Uterus (tissue), 4 donors: ENCODE results near the gene TRIM17. TPM values are rescaled to one million over a fixed set of nuclear protein-coding genes. Genes with fewer than 3 reads are reported as not detected.

Experiments
- DNase-seq, 2 donors: peaks; one replicate each; pipeline ENCODE4 v3.0.0-alpha.2; 2019 to 2020
- H3K27ac ChIP-seq, 2 donors: fragments of 200-600 bp; sonication (generic); 1 replicate in 1 of 2; 2 replicates in 1 of 2; pipeline ENCODE4 v1.5.1; 2016 to 2018
- H3K27me3 ChIP-seq, 2 donors: fragments of 200-600 bp; sonication (generic); one replicate each; pipeline ENCODE4 v1.5.1; 2018 to 2019; ENCODE audit warnings: control low read depth in 1 of 2
- H3K36me3 ChIP-seq, 2 donors: fragments of 200-600 bp; sonication (generic); one replicate each; pipeline ENCODE4 v1.5.1; 2019; ENCODE audit warnings: control low read depth in 1 of 2
- H3K4me1 ChIP-seq, 2 donors: fragments of 200-600 bp; sonication (generic); one replicate each; pipeline ENCODE4 v1.5.1; 2018 to 2019; ENCODE audit warnings: control low read depth in 1 of 2
- H3K4me3 ChIP-seq, 2 donors: fragments of 200-600 bp; sonication (generic); 1 replicate in 1 of 2; 2 replicates in 1 of 2; pipeline ENCODE4 v1.5.1; 2018 to 2019; ENCODE audit warnings: mild to moderate bottlenecking in 1 of 2
- H3K9me3 ChIP-seq, 2 donors: fragments of 200-600 bp; sonication (generic); one replicate each; pipeline ENCODE4 v1.5.1; 2019; ENCODE audit warnings: control low read depth in 1 of 2
- CTCF ChIP-seq, 4 experiments: fragments of 200-600 bp in 2 of 4; fragments of 450-650 bp in 2 of 4; sonication (generic) in 2 of 4; IDR thresholded peaks; one replicate each; pipeline ENCODE4 v1.5.1; 2016 to 2019; ENCODE audit warnings: antibody characterized with exemption in 4 of 4, mild to moderate bottlenecking in 2 of 4, moderate library complexity in 1 of 4
- POLR2A ChIP-seq, 2 donors: fragments of 450-650 bp; IDR thresholded peaks; one replicate each; pipeline ENCODE4 v1.6.1; 2016; ENCODE audit warnings: antibody characterized with exemption in 2 of 2, mild to moderate bottlenecking in 1 of 2, moderate library complexity in 1 of 2
- intact Hi-C: fragments of 100-400 bp; cut with DNase I; formaldehyde crosslinking; loops from one replicate; pipeline ENCODE4 v1.15.1; 2023; ENCODE audit warnings: low total_unique reads
- total RNA-seq, 4 donors: library from RNA; depleted of rRNA in 3 of 4; stranded (reverse); fragments of >200 nt in 3 of 4; gene quantifications; one replicate each; pipeline versions ENCODE4 v1.1.0 to v1.2.4, GENCODE V29; 2014 to 2023
- donor health status: DM: yes; HTN: yes; CAD: no.

TRIM17 gene
- total RNA-seq, 4 donors from 2014 or later, result 3.2 to 5.9 TPM; not detected in 2

DNA sequence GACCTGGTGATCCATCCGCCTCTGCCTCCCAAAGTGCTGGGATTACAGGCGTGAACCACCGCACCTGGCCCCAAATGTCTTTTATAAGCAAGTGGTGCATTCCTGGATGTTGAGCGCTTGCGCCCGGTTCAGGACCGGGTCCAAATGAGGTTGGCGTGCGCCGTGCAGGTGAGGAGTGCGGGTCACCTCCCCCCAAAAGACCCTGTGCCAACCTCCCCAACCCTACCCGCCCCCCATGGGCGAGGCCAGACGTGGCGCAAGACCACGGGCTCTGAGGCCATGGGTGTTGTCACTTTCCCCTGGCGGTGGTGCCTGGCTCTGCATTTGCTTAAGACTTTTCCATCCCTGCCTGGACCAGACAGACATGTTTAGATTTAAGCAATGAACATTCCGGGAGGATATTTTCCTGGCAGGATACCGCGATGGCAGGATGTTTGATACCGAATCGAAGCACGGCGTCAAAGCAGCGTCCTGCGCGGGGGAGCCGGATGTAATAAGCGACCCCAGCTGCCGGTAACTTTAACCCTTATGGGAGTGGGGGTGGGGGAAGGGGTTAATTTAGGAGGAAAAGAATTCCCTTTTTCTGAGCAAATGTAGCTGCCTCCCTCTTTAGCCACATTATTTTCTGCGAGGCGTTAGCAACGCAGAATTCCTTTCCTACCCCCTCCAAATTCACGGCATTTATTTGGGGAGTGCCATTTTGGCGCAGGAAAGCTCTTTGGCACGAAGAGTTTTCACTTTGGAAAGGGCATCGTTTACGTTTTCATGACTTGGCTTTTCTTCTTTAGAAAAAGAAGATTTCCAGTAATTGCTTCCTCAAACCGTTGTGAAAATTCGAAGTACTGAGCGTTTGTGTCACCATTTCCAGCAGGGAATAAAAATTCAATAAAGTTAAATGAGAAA, 42.7 kb upstream of the TRIM17 start:
- no peaks in the 10 kb centered on the region for H3K4me1 ChIP-seq
- DNase-seq, result peak; percentile 24 to 41
- peak; percentile 23 to 64 (median 45) for TF ChIP-seq CTCF (IDR thresholded peaks at IDR 0.05)
- TF ChIP-seq POLR2A (IDR thresholded peaks at IDR 0.05), result no peak
- H3K27ac ChIP-seq, result peak overlapping the region; percentile 66 to 80
- H3K36me3 ChIP-seq, result no peaks in the 10 kb centered on the region
- no peaks in the 10 kb centered on the region for H3K9me3 ChIP-seq
- peaks cover 8 to 32% of the 10 kb centered on the region in 2 donors for H3K27me3 ChIP-seq
- H3K4me3 ChIP-seq, result peak overlapping the region; percentile 18 to 56
- intact Hi-C loops, result no loop called here

GRCh38 chr1:228457396-228458176, 40.9 kb upstream of the TRIM17 start:
- H3K36me3 ChIP-seq, result no peaks in the 10 kb centered on the region
- no peaks in the 10 kb centered on the region for H3K4me1 ChIP-seq
- peak overlapping the region; percentile 80 for H3K27ac ChIP-seq
- H3K9me3 ChIP-seq, result no peaks in the 10 kb centered on the region
- TF ChIP-seq CTCF (IDR thresholded peaks at IDR 0.05) (peak in 1 of 4 experiments; percentile 51), POLR2A (IDR thresholded peaks at IDR 0.05) (peak; percentile 62 to 70)
- H3K4me3 ChIP-seq, result peak overlapping the region; percentile 31 to 56
- peaks cover 8 to 16% of the 10 kb centered on the region in 2 donors for H3K27me3 ChIP-seq
- peak; percentile 72 to 87 for DNase-seq
- intact Hi-C loops, result no loop called here

DNA sequence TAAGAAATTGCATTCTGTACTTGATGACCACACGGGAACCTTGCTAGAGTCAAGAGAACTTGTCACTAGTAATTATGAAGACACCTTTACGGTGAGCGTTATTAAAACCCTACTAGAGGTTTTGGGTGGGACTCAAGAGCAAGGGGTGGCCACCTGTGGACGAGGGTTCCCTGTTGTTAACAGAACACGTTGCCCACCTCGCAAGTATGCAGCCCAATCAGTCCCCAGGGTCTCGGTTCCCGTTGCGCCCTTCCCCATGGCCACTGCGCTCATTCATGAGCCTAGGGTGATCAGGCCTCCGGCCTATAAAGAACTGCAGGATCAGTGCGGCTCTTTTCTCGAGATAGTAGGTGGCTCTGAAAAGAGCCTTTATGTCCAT, 40.3 kb upstream of the TRIM17 start:
- Histone ChIP-seq H3K27ac (peak overlapping the region; percentile 80), H3K36me3 (no peaks in the 10 kb centered on the region), H3K4me1 (no peaks in the 10 kb centered on the region), H3K9me3 (no peaks in the 10 kb centered on the region), H3K4me3 (peak overlapping the region; percentile 31 to 56), H3K27me3 (peaks cover 8 to 12% of the 10 kb centered on the region in 2 donors)
- no peak for TF ChIP-seq POLR2A (IDR thresholded peaks at IDR 0.05)
- no peak for TF ChIP-seq CTCF (IDR thresholded peaks at IDR 0.05)
- intact Hi-C loops, result no loop called here
- no peak for DNase-seq

DNA sequence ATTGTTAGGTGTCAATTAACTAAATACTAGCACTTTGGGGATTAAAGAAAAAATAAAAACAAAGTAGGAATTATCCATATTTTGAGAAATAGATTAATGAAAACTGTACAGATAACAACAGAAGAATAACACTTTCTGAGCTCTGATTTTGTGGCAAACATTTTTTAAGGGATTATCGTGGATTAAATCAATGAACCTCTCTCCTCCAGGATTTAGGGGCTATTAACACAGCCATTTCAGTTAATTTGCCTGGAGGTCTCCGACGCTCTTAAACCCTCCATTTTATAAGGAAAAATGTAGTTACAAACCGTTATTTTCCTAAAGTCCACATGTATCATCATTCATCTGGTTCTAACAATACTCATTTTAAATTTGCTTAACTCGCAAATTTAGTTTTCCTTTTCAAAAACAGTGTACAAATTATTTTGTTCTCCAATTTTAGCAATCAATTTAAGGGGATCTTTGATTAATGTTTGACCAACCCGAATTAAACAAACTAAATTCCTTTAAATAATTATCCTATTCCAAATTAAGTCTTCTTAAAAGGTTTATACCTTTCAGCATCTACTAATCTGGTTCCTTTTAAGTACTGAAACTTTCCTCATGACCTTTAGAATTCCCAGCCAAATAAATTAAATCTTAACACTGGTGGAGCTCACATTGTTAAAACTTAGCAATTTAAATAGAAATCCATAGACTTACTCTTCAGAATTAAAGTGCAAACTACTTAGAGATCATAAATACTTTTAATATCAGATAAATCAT, 39.8 kb upstream of the TRIM17 start:
- Histone ChIP-seq H3K4me3 (no peak overlapping the region), H3K4me1 (no peaks in the 10 kb centered on the region), H3K9me3 (no peaks in the 10 kb centered on the region), H3K27me3 (peaks cover 4 to 7% of the 10 kb centered on the region in 2 donors), H3K36me3 (no peaks in the 10 kb centered on the region), H3K27ac (peak overlapping the region in 1 of 2 donors; percentile 80)
- TF ChIP-seq POLR2A (IDR thresholded peaks at IDR 0.05) (no peak), CTCF (IDR thresholded peaks at IDR 0.05) (no peak)
- DNase-seq, result no peak
- intact Hi-C loops, result no loop called here
